ENCODE results near the gene SSBP1.
A peak's percentile ranks its signal among the peaks of the same experiment; 100 is the strongest.
"Not testable (repeated sequence)": the region's sequence is repeated elsewhere in the genome, so short reads cannot be mapped to it uniquely, and the experiment has no call there.

The SSBP1 gene

GRCh38 chr7:141752634-141753033, 14.5 kb downstream of the SSBP1 start:
- no peaks in the 10 kb centered on the region for H3K27me3 Mint-ChIP-seq (ENCODE audit: low read depth, poor library complexity)
- no peak overlapping the region for H3K4me3 Mint-ChIP-seq
- H3K9me3 Mint-ChIP-seq: peaks cover 58% of the 10 kb centered on the region
- H3K36me3 Mint-ChIP-seq (ENCODE audit: low read depth): peaks cover 100% of the 10 kb centered on the region
- H3K4me1 Mint-ChIP-seq: no peaks in the 10 kb centered on the region
- H3K27ac Mint-ChIP-seq: no peak overlapping the region
- DNase-seq: no peak
- peak; percentile 22 for TF ChIP-seq CTCF (IDR thresholded peaks at IDR 0.05)

GRCh38 chr7:141754939-141755338, 16.8 kb downstream of the SSBP1 start:
- Mint-ChIP-seq H3K4me3 (no peak overlapping the region), H3K4me1 (peaks cover 8% of the 10 kb centered on the region), H3K36me3 (ENCODE audit: low read depth) (peaks cover 100% of the 10 kb centered on the region), H3K27ac (no peak overlapping the region), H3K9me3 (peaks cover 44% of the 10 kb centered on the region), H3K27me3 (ENCODE audit: low read depth, poor library complexity) (no peaks in the 10 kb centered on the region)
- DNase-seq: peak; percentile 16
- TF ChIP-seq CTCF (IDR thresholded peaks at IDR 0.05): peak; percentile 27

- Mint-ChIP-seq H3K36me3 (ENCODE audit: low read depth) (peaks cover 73% of the 10 kb centered on the region), H3K9me3 (peaks cover under 1% of the 10 kb centered on the region), H3K27me3 (ENCODE audit: low read depth, poor library complexity) (no peaks in the 10 kb centered on the region), H3K4me3 (no peak within 1 kb of the TSS), H3K4me1 (peaks cover 8% of the 10 kb centered on the region), H3K27ac (peak within 1 kb of the TSS; percentile 12)
- DNase-seq: no peak
- no peak for TF ChIP-seq CTCF (IDR thresholded peaks at IDR 0.05)
Measured at GRCh38 chr7:141763797-141764196, 25.6 kb downstream of the SSBP1 start, which contains the start of gene TAS2R3. Gene TAS2R3, plus strand, starts transcription at chr7:141764097. Its CDS starts 62 bp downstream, at chr7:141764159.

GRCh38 chr7:141770083-141770583, 32.0 kb downstream of the SSBP1 start:
- not testable (repeated sequence) for H3K4me1 Mint-ChIP-seq; H3K27me3 Mint-ChIP-seq (ENCODE audit: low read depth, poor library complexity); H3K27ac Mint-ChIP-seq; DNase-seq; H3K4me3 Mint-ChIP-seq
- Mint-ChIP-seq H3K36me3 (ENCODE audit: low read depth) (peaks cover 69% of the 10 kb centered on the region), H3K9me3 (peaks cover 39% of the 10 kb centered on the region)

- Mint-ChIP-seq H3K36me3 (ENCODE audit: low read depth) (peaks cover 78% of the 10 kb centered on the region), H3K27me3 (ENCODE audit: low read depth, poor library complexity) (peaks cover 3% of the 10 kb centered on the region), H3K4me3 (no peak within 1 kb of the TSS), H3K9me3 (peaks cover 45% of the 10 kb centered on the region), H3K4me1 (no peaks in the 10 kb centered on the region), H3K27ac (no peak within 1 kb of the TSS)
- TF ChIP-seq CTCF (IDR thresholded peaks at IDR 0.05): no peak
- DNase-seq: no peak
Measured at GRCh38 chr7:141776374-141776773, 38.2 kb downstream of the SSBP1 start, which contains the start of gene TAS2R4. Gene TAS2R4, plus strand, starts transcription at chr7:141776674. Its CDS starts 1,815 bp downstream, at chr7:141778489.

- no peaks in the 10 kb centered on the region for H3K27me3 Mint-ChIP-seq (ENCODE audit: low read depth, poor library complexity)
- peak; percentile 17 for DNase-seq
- H3K4me1 Mint-ChIP-seq: no peaks in the 10 kb centered on the region
- no peak overlapping the region for H3K4me3 Mint-ChIP-seq
- H3K27ac Mint-ChIP-seq: peak overlapping the region; percentile 75
- H3K36me3 Mint-ChIP-seq (ENCODE audit: low read depth): peaks cover 24% of the 10 kb centered on the region
- peak; percentile 73 for TF ChIP-seq CTCF (IDR thresholded peaks at IDR 0.05)
- no peaks in the 10 kb centered on the region for H3K9me3 Mint-ChIP-seq
Measured at GRCh38 chr7:141785706-141786552, 47.8 kb downstream of the SSBP1 start.

Measured in nephron progenitor cell (in vitro differentiated cells).